ENCODE measurements around the gene MTERF2. TPM values are rescaled to one million over a fixed set of nuclear protein-coding genes. Genes with fewer than 3 reads are reported as not detected.

The MTERF2 gene
- total RNA-seq, 2 donors from 2014 or later, result 21.2 to 25.2 TPM

DNA sequence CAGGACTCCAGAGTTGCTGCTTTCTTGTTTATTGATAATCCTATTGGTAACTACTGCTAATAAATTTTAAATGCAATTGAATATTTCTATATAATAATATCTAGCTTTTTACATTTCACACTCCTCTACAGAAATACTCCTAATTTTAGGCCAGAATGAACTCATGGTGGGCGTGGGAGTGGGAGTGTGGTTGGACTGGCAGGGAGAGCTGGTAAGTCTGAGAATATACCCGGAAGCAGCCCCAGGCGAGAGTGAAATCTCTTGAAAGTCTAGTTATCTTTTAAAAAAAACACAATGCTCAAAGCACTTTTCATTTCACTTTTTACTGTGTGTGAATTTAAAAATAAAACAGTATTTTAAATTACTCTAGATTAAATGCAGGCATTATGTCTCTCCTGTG, 26.5 kb downstream of the MTERF2 start:
- intact Hi-C loops (cut with DNase I), result no loop called here
- DNase-seq, result no peak
- no peak for ATAC-seq

DNA sequence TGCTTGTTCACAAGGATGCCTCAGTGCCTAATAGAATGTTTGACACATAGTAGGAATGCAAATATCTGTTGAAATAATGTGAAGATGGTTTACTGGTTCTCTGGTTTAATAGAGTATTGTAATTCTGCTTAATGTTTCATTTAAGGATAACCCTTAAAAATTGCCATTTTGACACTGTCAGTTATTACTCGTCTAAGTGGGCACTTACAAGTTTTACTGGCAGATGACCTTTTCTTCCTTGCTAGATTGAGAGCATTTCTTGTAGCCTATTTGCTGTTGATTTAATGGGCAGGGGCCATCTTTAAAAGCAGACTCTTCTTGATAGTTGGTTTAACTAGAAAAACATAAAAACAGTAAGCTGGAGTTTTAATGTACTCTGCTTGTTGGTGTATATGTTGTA, 29.4 kb downstream of the MTERF2 start:
- ATAC-seq (no peak), DNase-seq (no peak)
- intact Hi-C loops (cut with DNase I), result loop anchor here in 1 of 2 donors (5.0 kb wide), 1 partner anchor 135 kb away; the partner anchor contains the start of gene CRY1

DNA sequence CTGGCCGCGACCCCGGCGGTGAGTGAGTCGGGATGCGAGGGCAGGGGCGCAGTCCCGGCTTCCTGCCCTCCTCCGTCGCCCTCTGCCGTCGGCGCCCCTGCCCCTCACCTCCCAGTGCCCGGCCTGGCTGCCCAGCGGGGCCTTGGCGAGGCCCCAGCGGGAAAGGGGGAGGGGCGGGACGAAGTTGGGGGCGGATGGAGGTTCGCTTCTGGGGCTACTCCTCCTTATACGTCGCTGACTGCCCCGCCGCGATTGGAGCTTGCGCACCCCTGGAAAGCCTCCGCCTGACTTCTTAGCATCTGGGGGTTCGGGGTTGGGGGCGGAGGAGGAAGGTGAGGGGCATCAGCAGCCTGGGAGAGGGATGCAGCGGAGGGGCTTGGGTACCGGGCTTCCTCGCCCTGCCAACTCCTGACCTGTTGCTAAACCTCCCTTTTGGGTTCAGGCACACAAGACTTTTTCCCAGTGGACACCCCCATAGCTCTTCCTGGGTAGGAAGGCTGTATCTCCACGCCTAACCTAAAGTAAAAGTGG, 30.8 kb downstream of the MTERF2 start:
- DNase-seq, result peak; percentile 72
- peak; percentile 66 to 68 for ATAC-seq
- intact Hi-C loops (cut with DNase I), result loop anchor here in 1 of 2 donors (5.0 kb wide), 1 partner anchor 136 kb away; the partner anchor contains the start of gene CRY1

DNA sequence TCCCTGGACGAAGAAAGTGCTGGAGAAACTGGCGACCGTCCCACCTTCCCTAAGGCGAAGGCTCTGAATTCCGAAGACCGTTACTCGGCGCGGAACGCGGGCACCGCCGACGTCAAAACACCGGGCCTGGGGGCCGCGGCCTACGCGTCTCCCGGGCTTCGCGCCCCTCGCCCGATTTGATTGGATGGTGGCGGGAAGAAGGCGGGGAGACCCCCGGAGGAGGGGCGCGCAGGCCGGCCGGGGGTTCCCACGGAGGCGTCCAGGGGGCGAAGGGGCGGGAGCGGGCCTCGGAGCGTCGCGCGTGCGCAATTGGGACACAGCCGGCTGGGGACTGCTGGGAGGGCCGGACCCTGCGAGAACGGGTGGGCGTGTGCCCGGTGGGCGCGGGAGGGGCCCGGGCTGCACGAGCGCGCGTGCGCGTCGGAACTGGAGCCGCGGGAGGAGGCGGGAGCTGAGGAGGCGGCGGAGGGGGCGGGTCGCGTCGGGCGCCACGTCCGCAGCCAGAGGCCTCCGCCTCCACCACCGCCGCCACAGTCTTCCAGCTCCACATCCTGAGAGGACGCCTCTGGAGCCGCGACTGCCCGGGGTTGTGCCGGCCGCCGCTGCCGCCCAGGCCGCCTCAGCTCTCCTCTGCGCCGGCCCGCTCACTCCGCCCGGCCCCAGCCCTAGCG, 31.4 kb downstream of the MTERF2 start, which contains the start of gene TMEM263:
TMEM263 (plus strand) TSS at position 531 of the 671 bp plus-strand sequence. CDS start 11,210 bp downstream, outside the sequence.
- intact Hi-C loops (cut with DNase I), result loop anchor here in 1 of 2 donors (5.0 kb wide), 1 partner anchor 137 kb away; the partner anchor contains the start of gene CRY1
- ATAC-seq (peak; percentile 93 to 95), DNase-seq (peak; percentile 95)

DNA sequence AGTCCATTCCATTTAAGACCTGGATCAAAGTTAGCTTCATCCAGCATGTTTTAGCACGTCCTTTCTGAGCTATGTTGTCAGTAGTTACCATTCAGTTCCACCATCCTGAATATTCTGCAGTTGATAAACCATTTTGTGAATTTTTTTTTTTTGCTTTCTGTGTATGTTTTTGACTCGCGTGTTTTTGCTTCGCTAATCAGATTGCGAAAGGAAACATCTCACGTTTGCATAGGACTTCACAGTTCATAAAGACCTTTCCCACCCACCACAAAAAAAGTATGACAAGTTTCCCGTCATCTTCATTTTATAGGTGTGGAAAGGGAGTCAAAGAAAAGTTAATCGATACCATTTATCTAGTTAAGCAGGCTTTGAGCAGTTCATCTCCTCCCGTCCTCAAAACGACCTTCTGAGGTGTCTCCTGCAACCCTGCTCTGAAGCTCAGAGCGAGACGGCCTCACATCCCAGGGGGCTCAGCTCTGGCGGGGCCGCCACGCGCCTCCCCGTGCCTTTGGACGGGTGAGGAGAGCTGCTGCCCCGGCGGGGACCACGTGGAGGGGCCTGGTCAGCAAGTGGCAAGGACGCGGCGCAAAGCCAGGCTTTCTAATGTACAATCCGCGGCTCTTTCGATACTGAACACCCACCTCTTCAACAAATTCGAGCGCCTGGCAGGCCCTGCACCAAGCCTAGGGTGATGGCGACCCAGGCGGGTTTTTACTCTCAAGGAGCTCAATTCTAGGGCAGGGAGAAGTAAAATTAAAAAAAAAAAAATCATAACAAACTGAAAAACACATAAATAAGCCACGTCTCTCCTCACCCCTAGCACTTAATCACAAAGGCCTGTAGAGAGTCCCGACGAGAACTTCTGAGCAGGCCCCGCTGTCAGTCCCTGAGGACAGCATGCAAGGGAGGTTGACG, 32.2 kb downstream of the MTERF2 start:
- ATAC-seq (peak in 1 of 2 donors; percentile 0), DNase-seq (peak; percentile 58)
- intact Hi-C loops (cut with DNase I), result loop anchor here in 1 of 2 donors (5.0 kb wide), 1 partner anchor 138 kb away; the partner anchor contains the start of gene CRY1

DNA sequence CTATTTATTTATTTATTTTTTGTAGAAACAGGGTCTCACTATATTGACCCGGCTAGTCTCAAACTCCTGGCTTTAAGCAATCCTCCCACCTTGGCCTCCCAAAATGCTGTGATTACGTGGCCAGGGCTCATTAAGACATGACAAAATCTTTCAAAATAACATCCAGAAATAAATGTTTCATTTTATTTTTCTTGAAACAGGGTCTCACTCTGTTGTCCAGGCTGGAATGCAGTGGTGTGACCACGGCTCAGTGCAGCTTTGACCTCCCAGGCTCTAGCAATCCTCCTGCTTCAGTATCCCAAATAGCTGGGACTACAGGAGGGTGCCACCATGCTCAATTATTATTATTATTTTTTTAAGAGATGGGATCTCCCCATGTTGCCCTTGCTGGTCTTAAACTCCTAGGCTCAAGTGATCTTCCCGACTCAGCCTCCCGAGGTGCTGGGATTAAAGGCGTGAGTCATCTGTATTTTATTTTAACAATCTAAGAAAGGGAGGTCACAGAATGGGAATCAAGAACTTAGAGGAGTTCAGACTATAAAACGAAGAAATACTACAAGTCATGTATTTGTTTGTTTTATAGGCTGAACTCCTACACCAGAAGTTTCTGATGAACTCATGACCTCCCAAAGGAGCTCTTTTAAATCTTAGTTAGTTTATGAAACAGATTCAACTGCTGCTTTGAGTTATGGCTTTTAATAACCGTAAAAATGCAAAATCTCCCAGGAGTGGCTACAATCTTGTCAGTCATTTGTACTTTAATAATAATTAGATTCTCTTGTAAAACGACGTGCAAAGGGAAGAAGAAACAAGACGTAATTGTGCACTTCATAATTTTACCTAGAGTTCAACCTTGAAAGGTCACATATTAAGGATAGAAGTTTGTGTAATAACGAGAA, 33.3 kb downstream of the MTERF2 start:
- intact Hi-C loops (cut with DNase I), result no loop called here
- ATAC-seq (no peak), DNase-seq (no peak)

DNA sequence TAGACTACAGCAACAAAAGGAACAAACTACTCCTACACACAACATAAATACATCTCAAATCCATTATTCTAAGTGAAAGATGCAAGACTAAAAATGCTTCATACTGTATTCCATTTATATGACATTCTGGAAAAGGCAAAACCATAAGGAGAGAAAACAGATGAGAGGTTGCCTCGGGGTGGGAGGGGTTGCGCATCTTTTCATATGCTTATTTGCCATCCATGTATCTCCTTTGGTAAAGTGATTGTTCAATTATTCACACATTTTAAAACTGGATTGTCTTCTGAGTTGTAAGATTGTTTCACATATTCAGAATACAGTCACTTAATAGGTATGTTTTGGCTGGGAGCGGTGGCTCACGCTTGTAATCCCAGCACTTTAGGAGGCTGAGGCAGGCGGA, 36.4 kb downstream of the MTERF2 start:
- intact Hi-C loops (cut with DNase I), result no loop called here
- no peak for DNase-seq
- ATAC-seq, result no peak

DNA sequence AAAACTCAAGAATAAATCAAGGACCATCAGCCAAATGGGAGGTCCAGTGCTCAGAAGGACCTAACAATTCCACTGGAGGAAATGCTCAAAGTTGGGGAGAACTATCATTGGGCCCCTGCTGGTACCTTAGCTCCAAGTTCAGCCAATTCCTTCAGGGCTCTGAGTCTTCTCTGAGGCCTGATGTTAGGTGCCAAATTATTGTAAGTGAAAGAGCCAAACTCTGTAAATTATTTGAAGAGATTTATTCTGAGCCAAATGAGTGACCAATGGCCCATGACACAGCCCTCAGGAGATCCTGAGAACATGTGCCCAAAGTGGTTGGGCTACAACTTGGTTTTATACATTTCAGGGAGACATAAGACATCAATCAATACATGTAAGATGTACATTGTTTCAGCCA, 39.5 kb downstream of the MTERF2 start:
- ATAC-seq (no peak), DNase-seq (no peak)
- intact Hi-C loops (cut with DNase I), result no loop called here

DNA sequence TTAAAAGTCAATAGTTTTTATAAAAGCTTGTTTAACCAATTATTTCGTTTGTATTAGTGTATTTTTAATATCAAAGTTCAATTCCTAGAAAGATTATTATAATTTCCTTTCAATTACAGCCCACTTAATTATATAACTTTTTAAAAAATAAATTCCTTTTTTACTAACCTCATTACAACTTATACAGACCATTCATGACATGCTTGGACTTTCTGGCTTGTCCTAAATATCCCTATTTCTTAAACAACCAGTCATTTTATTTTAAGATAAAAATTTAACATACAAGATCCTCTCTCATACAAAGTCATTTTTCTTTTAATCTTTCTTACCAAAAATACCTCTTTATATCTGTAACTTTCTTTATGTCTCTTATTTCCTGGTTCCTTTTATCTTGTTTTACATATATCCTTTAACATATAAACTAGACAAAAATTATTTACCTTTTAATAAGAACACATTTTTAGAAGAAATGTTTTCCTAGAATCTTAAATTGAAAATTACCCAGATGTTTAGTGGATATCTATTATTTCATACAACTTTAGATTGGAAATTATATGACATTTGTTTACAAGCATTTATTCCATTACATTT, 41.6 kb downstream of the MTERF2 start:
- intact Hi-C loops (cut with DNase I), result no loop called here
- ATAC-seq, result no peak

DNA sequence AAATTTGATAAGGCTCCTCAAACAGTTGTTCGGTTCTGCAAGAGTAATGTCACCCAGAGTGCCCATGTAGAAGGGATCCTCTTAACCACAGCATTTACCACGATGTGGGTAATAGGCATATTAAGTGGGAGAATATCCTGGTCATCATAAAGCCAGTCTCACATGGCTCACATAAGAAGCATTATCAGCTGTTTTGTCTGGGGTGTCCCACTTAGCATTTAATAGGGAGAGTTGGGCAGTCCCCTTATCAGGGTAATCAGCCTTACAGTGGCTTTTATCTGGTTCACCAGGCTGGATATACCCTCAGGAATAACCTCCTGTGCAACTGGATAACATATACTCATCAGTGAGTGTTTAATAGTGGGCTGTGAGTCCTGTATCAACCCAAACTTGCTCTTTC, 44.2 kb downstream of the MTERF2 start:
- intact Hi-C loops (cut with DNase I), result no loop called here
- DNase-seq, result no peak
- ATAC-seq, result no peak

More for the DNA sequence above, 41.6 kb downstream of the MTERF2 start:
- DNase-seq, result no peak

DNA sequence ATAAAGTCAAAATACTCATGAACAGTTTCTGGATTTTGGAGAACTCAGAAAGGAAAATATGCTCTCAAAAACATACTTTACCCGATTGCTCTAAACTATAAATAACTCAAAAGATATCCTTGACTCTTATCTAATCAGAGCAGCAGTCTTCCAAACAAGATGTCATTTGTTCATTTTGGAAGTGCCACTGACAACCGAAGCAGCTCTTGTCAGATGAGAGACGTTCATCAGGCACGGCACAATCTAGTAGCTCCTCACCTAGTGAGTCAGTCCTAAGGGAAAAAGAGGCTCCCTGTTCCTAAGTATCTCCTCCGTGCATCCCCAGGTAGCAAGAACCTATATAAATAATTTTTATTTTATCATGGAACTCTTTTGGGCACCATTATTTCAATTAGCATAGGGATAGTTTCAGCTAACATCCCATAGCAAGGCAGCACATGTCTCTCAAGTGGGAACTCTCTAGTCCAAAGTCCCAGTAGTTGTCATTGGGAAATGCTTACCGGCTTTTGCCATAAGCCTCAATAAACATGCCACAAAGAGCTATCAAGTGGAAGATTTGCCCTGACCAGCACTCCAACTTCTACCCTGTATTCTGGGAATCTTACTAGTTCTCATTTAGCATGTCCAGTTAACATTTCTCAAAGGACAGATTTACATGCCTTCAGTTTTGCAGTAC, 45.3 kb downstream of the MTERF2 start:
- ATAC-seq (peak in 1 of 2 donors; percentile 74), DNase-seq (no peak)
- intact Hi-C loops (cut with DNase I), result no loop called here

DNA sequence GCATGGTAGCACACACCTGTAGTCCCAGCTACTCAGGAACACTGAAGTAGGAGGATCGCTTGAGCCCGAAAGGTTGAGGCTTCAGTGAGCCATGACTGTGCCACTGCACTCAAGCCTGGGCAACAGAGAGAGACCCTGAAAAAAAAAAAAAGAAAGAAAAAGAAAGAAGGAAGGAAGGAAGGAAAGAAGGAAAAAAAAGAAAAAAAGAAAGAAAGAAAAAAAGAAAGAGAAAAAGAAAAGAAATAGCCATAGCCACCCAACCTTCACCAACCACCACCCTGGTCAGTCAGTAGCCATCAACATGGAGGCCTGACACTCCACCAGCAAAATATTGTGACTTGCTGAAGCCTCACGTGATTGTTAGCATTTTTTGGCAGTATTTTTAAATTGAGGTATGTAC, 52.7 kb downstream of the MTERF2 start:
- intact Hi-C loops (cut with DNase I), result no loop called here
- DNase-seq (no peak), ATAC-seq (no peak)

Other genes starting within 250 kb of the MTERF2 start
- 10 to 100 TPM; 16.0 to 21.5 TPM for gene RIC8B, start 212.5 kb downstream of the MTERF2 start, total RNA-seq
- gene TMEM263, start 31.2 kb downstream of the MTERF2 start, total RNA-seq, result 10 to 100 TPM; 38.3 to 49.7 TPM
- 10 to 100 TPM in 1 of 2 donors, 1 to 10 TPM in 1; 9.5 to 17.2 TPM for gene CRY1, start 106.4 kb upstream of the MTERF2 start, total RNA-seq